Endothelial cell of umbilical vein (primary cell): ENCODE data around the gene CDKN2AIP. TPM values are rescaled to one million over a fixed set of nuclear protein-coding genes. Genes with fewer than 3 reads are reported as not detected.

Experiments
- BruUV-seq: library from RNA; stranded (reverse); fragments of 400-500 nt; replicated peaks from 2 replicates; lab custom pipeline; 2021; lab: Mats Ljungman, UMichigan
- CTCF ChIA-PET: fragments of 300-600, 350-600 bp; sonication (Branson Sonifier 250); formaldehyde crosslinking; loops from one replicate; lab custom pipeline; 2021; ENCODE audit warnings: antibody characterized with exemption, inconsistent platforms; lab: Charles Lee
- POLR2A ChIA-PET: fragments of 300-600, 350-600 bp; sonication (Branson Sonifier 250); formaldehyde crosslinking; loops from one replicate; lab custom pipeline; 2021; ENCODE audit warnings: antibody characterized with exemption, inconsistent platforms; lab: Charles Lee
- DNase-seq: peaks from one replicate; pipeline ENCODE4 v3.0.0-alpha.2; 2011; ENCODE audit warnings: low read depth, low spot score
- FAIRE-seq: peaks from 2 replicates; lab custom pipeline; 2011; peaks lifted over from hg19 to GRCh38; lab: Jason Lieb, UNC
- H2AFZ ChIP-seq: 2 replicates; pipeline ENCODE4 v1.6.0; 2012; ENCODE audit warnings: low read depth, low read length, control low read depth, inconsistent platforms
- H3K27ac ChIP-seq: 2 replicates; pipeline ENCODE4 v1.5.1; 2011; ENCODE audit warnings: low read depth, mild to moderate bottlenecking, control low read depth, low read length, moderate library complexity; ENCODE audit not compliant: insufficient read depth
- H3K27me3 ChIP-seq, 2 experiments: 2 replicates each; pipeline versions ENCODE4 v1.6.0 to v1.6.1; 2011; ENCODE audit warnings: low read length in 2 of 2, mixed read lengths in 1 of 2; ENCODE audit not compliant: control insufficient read depth in 2 of 2, insufficient read depth in 2 of 2
- H3K36me3 ChIP-seq, 2 experiments: 2 replicates in 1 of 2; 3 replicates in 1 of 2; pipeline ENCODE4 v1.5.1; 2011; ENCODE audit warnings: low read length in 2 of 2, mild to moderate bottlenecking in 1 of 2, moderate library complexity in 1 of 2; ENCODE audit not compliant: control insufficient read depth in 2 of 2, insufficient read depth in 2 of 2; ENCODE audit errors: extremely low read depth in 1 of 2
- H3K4me1 ChIP-seq: 3 replicates; pipeline ENCODE4 v1.5.1; 2011; ENCODE audit warnings: mild to moderate bottlenecking, low read length; ENCODE audit not compliant: control insufficient read depth, insufficient read depth; ENCODE audit errors: extremely low read depth
- H3K4me2 ChIP-seq: 2 replicates; pipeline ENCODE4 v1.6.1; 2011; ENCODE audit warnings: low read length, control low read depth, mixed read lengths; ENCODE audit not compliant: insufficient read depth
- H3K4me3 ChIP-seq, 3 experiments: fragments of 200-600 bp in 1 of 3; sonication (generic), shearing (Covaris generic) in 1 of 3; replicated peaks in 1 of 3; 2 replicates each; pipeline ENCODE4 v1.5.1; 2011 to 2016; ENCODE audit warnings: control low read depth in 3 of 3, low read length in 3 of 3, mild to moderate bottlenecking in 2 of 3, inconsistent platforms in 1 of 3, low read depth in 1 of 3, moderate library complexity in 1 of 3; ENCODE audit not compliant: insufficient read depth in 1 of 3
- H3K79me2 ChIP-seq: 2 replicates; pipeline ENCODE4 v1.6.0; 2012; ENCODE audit warnings: low read length, inconsistent platforms; ENCODE audit not compliant: control insufficient read depth, insufficient read depth
- H3K9ac ChIP-seq: replicated peaks from 2 replicates; pipeline ENCODE3; 2011; ENCODE audit warnings: low read length, control low read depth; ENCODE audit not compliant: insufficient read depth; ENCODE audit errors: extremely low read depth
- H3K9me1 ChIP-seq: replicated peaks from 3 replicates; pipeline ENCODE4 v1.6.0; 2011; ENCODE audit warnings: mild to moderate bottlenecking, low read length; ENCODE audit not compliant: control insufficient read depth, insufficient read depth; ENCODE audit errors: extremely low read depth
- H3K9me3 ChIP-seq: replicated peaks from 2 replicates; pipeline ENCODE4 v1.5.1; 2012; ENCODE audit warnings: low read length, inconsistent platforms; ENCODE audit not compliant: control insufficient read depth, insufficient read depth
- H4K20me1 ChIP-seq: replicated peaks from 2 replicates; pipeline ENCODE3; 2011; ENCODE audit warnings: mild to moderate bottlenecking, low read length; ENCODE audit not compliant: control insufficient read depth, insufficient read depth; ENCODE audit errors: extremely low read depth
- EZH2 ChIP-seq: IDR thresholded peaks from 2 replicates; pipeline ENCODE4 v1.6.1; 2012; ENCODE audit warnings: borderline replicate concordance, low read depth, mild to moderate bottlenecking, moderate library complexity, low read length, inconsistent platforms; ENCODE audit not compliant: severe bottlenecking
- FOS ChIP-seq: IDR thresholded peaks from 2 replicates; pipeline ENCODE4 v1.6.1; 2011; ENCODE audit warnings: mild to moderate bottlenecking, low read length, moderate library complexity, borderline replicate concordance; ENCODE audit not compliant: insufficient read depth
- GATA2 ChIP-seq: IDR thresholded peaks from 2 replicates; pipeline ENCODE4 v1.7.0; 2011; ENCODE audit warnings: low read depth, mild to moderate bottlenecking, moderate library complexity, mixed read lengths, low read length; ENCODE audit not compliant: insufficient read length, insufficient read depth
- JUN ChIP-seq: IDR thresholded peaks from 2 replicates; pipeline ENCODE4 v1.6.1; 2011; ENCODE audit warnings: borderline replicate concordance, low read depth; ENCODE audit not compliant: insufficient read length, insufficient read depth
- MYC ChIP-seq: IDR thresholded peaks from one replicate; pipeline ENCODE4 v1.6.1; 2011; ENCODE audit warnings: mild to moderate bottlenecking, low read depth, low read length
- POLR2A ChIP-seq: IDR thresholded peaks from 2 replicates; pipeline ENCODE4 v1.6.1; 2012; ENCODE audit warnings: low read depth, mild to moderate bottlenecking, control low read depth, low read length
- POLR2AphosphoS5 ChIP-seq: IDR thresholded peaks from 2 replicates; pipeline ENCODE4 v1.6.1; 2012; ENCODE audit warnings: low read depth, mild to moderate bottlenecking, control low read depth, low read length, moderate library complexity; ENCODE audit not compliant: insufficient read depth
- dilution Hi-C: fragments of 300-500 bp; cut with MboI; formaldehyde crosslinking; loops from one replicate; pipeline ENCODE4 v1.15.0; 2019; ENCODE audit warnings: low sequenced_read_pairs; ENCODE audit not compliant: extremely low pct_ligation_motif_present
- intact Hi-C: fragments of 100-400 bp; cut with micrococcal nuclease; formaldehyde crosslinking; loops from one replicate; pipeline ENCODE4 v1.10.0; 2022
- polyA plus RNA-seq, 4 experiments: library from polyadenylated mRNA; depleted of rRNA in 3 of 4; stranded (reverse) in 3 of 4; unstranded in 1 of 4; fragments of >200 nt; gene quantifications; 2 replicates each; pipeline versions ENCODE4 v1.2.1 to v1.2.3, GENCODE V29; 2011 to 2012; ENCODE audit warnings: missing spikeins in 1 of 4
- total RNA-seq: library from RNA; stranded (reverse); gene quantifications from 2 replicates; pipeline ENCODE4 v1.2.3, GENCODE V29; 2021
- TF ChIP-seq, protein P1 (sequence below): IDR thresholded peaks from 2 replicates; pipeline ENCODE4 v1.6.1; 2011; ENCODE audit not compliant: insufficient read depth, insufficient read length
- TF ChIP-seq, protein P2 (sequence below), 2 donors: IDR thresholded peaks; 1 replicate in 1 of 2; 2 replicates in 1 of 2; pipeline ENCODE4 v1.5.1; 2011; ENCODE audit warnings: low read length in 2 of 2, mild to moderate bottlenecking in 2 of 2, moderate library complexity in 2 of 2, control low read depth in 1 of 2, inconsistent platforms in 1 of 2, low read depth in 1 of 2; ENCODE audit not compliant: insufficient read depth in 1 of 2; ENCODE audit errors: extremely low read depth in 1 of 2

CDKN2AIP gene
- total and polyA plus RNA-seq, 2 donors (not counting 3 experiments of a cell fraction or from before 2014, with no cell fraction given), result 5.1 to 12.8 TPM

DNA sequence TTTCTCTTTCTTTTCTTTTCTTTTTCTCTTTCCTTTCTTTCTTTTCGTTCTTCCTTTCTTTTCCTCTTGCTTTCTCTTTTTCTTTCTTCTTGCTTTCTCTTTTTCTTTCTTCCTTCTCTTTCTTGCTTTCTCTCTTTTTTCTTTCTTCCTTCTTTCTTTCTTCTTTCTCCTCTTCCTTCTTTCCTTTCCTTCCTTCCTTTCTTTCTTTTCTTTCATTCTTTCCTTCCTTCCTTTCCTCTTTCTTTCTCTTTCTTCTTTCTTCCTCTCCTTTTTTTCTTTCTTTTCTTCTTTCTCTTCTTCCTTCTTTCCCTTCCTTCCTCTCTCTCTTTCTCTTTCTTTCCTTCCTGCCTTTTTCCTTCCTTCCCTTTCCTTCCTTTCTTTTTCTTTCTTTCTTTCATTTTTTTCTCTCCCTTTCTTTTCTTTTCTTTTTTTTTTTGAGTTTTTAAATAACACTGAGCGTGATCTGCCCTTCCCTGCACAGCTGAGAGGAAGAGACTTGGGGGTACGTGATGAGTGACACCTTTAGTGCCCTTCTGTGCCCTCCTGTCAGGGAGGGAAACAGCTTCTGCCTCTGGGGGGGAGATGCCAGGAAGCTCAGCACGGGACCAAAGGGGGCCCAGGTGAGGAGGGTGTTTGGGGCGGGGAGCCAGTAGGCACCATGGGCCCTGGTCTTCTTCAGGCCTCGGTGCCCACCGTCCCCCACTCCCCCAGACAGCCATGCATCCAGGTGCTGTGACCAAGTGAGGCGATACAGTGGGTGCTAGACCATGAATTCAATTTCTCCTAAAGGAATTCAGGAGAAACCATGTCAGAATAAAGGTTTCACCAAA lies 36.6 kb upstream of the CDKN2AIP start:
- H3K4me3 ChIP-seq, result peak overlapping the region; percentile 28 to 70 (median 33)
- TF ChIP-seq GATA2, result no peak
- TF ChIP-seq EZH2, result no peak
- TF ChIP-seq FOS, result no peak
- TF ChIP-seq, protein P1, sequence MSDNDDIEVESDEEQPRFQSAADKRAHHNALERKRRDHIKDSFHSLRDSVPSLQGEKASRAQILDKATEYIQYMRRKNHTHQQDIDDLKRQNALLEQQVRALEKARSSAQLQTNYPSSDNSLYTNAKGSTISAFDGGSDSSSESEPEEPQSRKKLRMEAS, result no peak
- no peak for TF ChIP-seq POLR2A
- TF ChIP-seq MYC, result no peak
- TF ChIP-seq JUN, result no peak
- TF ChIP-seq POLR2AphosphoS5, result no peak
- TF ChIP-seq, protein P2, sequence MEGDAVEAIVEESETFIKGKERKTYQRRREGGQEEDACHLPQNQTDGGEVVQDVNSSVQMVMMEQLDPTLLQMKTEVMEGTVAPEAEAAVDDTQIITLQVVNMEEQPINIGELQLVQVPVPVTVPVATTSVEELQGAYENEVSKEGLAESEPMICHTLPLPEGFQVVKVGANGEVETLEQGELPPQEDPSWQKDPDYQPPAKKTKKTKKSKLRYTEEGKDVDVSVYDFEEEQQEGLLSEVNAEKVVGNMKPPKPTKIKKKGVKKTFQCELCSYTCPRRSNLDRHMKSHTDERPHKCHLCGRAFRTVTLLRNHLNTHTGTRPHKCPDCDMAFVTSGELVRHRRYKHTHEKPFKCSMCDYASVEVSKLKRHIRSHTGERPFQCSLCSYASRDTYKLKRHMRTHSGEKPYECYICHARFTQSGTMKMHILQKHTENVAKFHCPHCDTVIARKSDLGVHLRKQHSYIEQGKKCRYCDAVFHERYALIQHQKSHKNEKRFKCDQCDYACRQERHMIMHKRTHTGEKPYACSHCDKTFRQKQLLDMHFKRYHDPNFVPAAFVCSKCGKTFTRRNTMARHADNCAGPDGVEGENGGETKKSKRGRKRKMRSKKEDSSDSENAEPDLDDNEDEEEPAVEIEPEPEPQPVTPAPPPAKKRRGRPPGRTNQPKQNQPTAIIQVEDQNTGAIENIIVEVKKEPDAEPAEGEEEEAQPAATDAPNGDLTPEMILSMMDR (IDR thresholded peaks at IDR 0.05; ENCODE audit: extremely low read depth in 1 of 2, insufficient read depth in 1 of 2, low read depth in 1 of 2, low read length in 2 of 2), result no peak
- POLR2A ChIA-PET, result no interaction called here
- CTCF ChIA-PET, result interaction anchor here (0.6 to 2.0 kb wide), 39 partner anchors 9 to 480 kb away, joined by 3 to 28 read pairs (median 5); partner anchors contain the start of genes CDKN2AIP and WWC2
- intact Hi-C loops, result loop anchor here (1.0 kb wide), 6 partner anchors 36 to 470 kb away; partner anchors contain the start of gene CDKN2AIP
- dilution Hi-C loops, result no loop called here
- peaks cover 4% of the 10 kb centered on the region for H3K4me1 ChIP-seq
- H2AFZ ChIP-seq, result peak overlapping the region; percentile 83
- H3K4me2 ChIP-seq, result peak overlapping the region; percentile 87
- FAIRE-seq (peak; percentile 18), DNase-seq (no peak)
- H4K20me1 ChIP-seq, result no peaks in the 10 kb centered on the region
- peak overlapping the region; percentile 84 for H3K9ac ChIP-seq
- H3K27me3 ChIP-seq, result no peaks in the 10 kb centered on the region
- no peaks in the 10 kb centered on the region for H3K36me3 ChIP-seq
- H3K79me2 ChIP-seq, result no peaks in the 10 kb centered on the region
- peak overlapping the region; percentile 39 for H3K27ac ChIP-seq
- BruUV-seq, result TSS peak; percentile 72
- H3K9me1 ChIP-seq, result no peaks in the 10 kb centered on the region
- H3K9me3 ChIP-seq, result no peaks in the 10 kb centered on the region
